GM21825 (cell line): Measurements from ENCODE around the gene SLC25A17.
A peak's percentile ranks its signal among the peaks of the same experiment; 100 is the strongest.
"Not testable (repeated sequence)": the region's sequence is repeated elsewhere in the genome, so short reads cannot be mapped to it uniquely, and the experiment has no call there.

Experiments
- ATAC-seq: cut with Tn5 transposase; IDR thresholded peaks from one replicate; pipeline ENCODE4 v1.9.1; 2021; ENCODE audit warnings: mild to moderate bottlenecking, moderate library complexity; ENCODE audit not compliant: unreplicated experiment

SLC25A17 gene

DNA sequence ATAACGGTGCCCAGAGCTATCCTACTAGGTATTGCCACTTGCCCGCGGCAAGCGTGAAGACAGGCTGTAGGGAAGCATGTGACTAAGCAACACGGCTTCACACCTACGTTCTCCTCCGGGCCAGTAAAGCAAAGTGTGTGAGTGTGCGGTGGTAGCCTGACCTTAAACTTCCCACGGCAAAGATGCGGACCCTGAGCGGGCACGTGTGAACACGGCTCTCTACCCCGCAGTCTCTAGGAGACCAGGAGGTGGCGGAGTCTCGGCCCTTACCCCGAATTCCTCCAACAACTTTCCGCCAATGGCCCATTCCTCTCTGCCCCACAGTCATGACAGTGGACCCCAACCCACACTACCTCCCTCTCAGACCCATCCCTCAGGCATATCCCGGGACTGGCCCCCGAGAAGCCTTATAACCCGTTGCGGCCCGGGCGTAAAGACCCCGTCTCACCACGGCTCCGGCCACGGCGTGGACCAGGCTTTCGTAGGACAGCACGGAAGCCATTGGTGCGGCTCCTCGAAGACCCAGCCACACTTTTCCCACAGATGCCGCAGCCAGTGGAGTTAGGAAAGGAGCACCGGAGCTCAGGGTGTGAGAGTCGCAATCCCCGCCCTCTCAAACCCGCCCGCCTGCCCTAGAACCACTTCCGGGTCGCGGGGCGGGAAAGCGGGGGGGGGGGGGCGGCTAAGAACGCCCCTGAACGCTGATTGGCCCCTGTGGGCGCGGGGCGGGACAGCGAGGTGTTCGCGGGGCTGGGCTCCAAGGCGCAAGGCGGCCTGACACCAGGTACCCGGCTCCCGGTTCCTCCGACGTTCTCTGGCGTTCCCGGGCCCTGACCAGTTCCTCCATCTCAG is at the start of gene SLC25A17:
SLC25A17 (minus strand) TSS at position 600 of the 852 bp plus-strand sequence; CDS start at position 502, 98 bp downstream.
- peak; percentile 78 for ATAC-seq

GRCh38 chr22:40868379-40868778 is 49.2 kb upstream of the SLC25A17 start:
- not testable (repeated sequence) for ATAC-seq

GRCh38 chr22:40867109-40867508 is 48.0 kb upstream of the SLC25A17 start:
- no peak for ATAC-seq

DNA sequence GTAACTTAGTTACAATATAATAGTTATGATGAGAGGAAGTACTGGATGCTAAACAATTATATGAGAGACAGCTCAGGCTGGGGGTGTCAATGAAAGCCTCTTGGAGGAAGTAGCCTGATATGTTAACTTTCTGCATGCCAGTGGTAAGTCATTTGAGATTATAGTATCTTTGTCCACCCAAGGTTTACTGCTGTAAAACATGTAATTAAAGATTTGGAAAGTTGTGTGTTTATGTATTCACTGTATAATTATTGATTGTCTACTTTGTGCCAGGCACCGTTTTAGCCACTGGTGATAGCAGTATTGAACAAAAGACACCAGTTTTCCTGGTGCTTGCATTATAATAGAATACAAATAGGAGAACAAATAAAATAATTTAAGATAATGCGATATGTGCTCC is 43.4 kb upstream of the SLC25A17 start:
- ATAC-seq, result no peak

- no peak for ATAC-seq
Observed at GRCh38 chr22:40862013-40862412, 42.9 kb upstream of the SLC25A17 start, which contains the start of gene DNAJB7. Gene DNAJB7, minus strand, starts transcription at chr22:40862113. Its CDS starts 119 bp downstream, at chr22:40861994.

- peak; percentile 15 for ATAC-seq
Observed at GRCh38 chr22:40857309-40857855, 38.2 kb upstream of the SLC25A17 start.

DNA sequence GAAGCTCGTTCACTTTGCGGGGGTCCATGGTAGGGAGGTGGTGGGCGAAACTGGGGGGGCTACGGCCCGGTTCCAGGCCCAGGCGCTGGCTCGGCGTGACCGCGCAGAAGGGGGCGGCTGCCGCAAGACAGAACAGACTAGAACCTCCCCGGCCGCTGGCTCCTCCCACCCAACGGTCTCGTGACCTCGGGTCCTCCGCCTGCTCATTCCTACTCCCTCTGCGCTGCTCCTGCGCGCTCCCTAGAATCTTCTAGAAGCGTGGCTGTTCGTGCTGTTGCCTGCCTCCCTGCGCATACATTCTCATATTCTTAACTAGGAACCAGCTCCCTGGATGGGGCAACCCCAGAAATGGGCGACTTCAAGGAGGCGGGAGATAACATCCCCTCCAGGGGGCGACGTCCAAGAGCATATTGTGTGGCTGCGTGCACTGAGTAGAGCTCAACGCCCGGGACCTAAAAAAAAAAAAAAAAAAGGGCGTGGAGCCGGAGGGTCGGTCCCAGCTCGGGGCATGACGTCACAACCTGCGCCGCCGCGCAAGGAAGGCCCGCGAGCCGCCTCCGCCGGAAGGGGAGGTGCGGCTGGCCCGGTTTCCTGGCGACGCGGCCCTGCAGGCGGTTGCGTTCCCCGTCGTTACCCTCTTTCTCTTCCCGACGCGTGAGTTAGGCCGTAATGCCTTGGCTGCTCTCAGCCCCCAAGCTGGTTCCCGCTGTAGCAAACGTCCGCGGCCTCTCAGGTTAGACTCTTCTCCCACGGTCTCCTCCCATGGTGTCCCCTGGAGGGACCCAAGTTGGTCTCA is 37.6 kb upstream of the SLC25A17 start, which contains the start of the genes ST13 and XPNPEP3:
ST13 (minus strand) TSS at position 127 of the 796 bp plus-strand sequence; CDS start at position 28, 99 bp downstream.
XPNPEP3 (plus strand) TSS at position 636 of the 796 bp plus-strand sequence; CDS start at position 670, 34 bp downstream.
- peak; percentile 77 for ATAC-seq

GRCh38 chr22:40855979-40856512 is 36.9 kb upstream of the SLC25A17 start:
- ATAC-seq, result peak; percentile 22

DNA sequence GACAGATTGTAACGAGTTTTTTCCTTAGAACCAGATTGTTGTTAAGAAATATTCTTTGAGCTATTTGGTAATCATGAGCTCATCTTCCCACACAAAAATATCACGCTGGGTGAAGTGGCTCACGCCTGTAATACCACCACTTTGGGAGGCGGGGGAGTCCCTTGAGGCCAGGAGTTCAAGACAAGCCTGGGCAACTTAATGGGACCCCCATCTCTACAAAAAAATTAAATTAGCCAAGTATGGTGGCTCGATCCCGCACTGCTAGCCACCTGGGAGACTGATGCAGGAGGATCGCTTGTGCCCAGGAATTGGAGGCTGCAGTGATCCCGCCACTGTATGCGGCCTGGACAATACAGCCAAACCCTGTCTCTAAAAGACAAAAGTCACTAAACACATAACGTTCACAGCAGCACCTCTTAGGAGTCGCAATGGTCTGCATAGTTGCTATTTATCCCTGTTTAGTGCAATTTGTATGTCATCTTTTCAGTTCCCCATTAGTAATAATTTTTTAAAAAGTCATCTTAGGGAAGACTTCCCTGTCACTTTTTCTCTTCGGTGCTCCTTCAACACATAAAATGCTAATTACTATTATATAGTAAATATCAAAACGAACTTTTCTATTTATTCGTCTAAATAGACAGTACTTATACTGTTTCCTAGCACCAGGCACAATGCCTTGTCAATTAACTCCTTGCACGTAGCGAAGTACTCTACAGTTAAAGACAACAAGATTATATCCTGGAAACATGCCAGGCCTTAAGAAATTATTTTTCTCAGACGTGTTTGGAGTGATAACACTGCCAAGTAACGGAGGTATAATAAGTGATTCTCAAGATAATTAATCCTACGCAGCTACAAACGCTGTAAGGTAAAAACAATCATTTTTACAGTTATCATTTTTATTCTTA is 36.2 kb upstream of the SLC25A17 start:
- no peak for ATAC-seq

- no peak for ATAC-seq
Observed at GRCh38 chr22:40853961-40854360, 34.8 kb upstream of the SLC25A17 start.

DNA sequence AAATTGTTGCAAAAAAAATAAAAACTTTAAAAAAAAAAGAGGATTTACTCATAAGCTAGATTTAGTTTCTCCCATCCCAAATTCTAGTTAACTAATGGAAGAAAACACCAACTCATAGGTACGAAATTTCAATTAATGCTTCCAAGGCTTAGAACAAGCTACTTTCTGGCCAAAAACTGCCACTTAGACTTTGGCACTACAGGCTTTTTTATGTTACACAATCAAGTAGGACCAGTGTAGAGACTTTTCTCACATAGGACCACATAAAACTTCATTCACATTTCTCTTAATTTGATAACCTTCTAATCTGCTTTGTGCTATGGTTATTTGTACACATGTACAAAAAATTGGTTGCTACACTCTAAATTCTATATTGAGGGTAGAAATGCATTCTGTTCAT is 34.2 kb upstream of the SLC25A17 start:
- no peak for ATAC-seq

DNA sequence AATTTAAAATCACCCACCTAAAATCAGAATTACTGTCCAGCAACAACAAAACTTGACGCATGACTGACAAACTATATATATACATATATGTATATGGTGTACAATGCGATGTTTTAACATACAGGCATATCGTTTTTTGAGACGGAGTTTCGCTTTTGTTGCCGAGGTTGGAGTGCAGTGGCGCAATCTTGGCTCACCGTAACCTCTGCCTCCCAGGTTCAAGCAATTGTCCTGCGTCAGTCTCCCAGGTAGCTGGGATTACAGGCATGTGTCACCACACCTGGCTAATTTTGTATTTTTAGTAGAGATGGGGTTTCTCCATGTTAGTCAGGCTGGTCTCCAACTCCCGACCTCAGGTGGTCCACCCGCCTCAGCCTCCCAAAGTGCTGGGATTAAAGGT is 26.7 kb upstream of the SLC25A17 start:
- not testable (repeated sequence) for ATAC-seq

DNA sequence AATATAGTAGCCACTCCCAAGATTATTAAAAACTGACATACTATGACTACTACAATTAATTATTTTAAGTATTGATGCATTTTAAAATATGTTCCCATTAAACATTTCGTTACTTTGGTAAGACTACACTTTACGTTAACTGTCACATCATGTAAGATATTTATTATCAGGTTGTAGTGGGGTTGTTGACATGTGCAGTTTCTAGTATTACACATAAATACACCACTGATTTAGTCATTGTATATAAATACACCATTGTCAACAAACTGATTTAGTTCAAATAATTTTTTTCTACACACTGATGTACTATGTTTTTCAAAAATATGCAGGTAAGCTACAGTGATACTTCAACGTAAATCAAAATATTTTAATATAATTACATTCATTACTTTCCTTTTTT is 25.8 kb upstream of the SLC25A17 start:
- no peak for ATAC-seq

DNA sequence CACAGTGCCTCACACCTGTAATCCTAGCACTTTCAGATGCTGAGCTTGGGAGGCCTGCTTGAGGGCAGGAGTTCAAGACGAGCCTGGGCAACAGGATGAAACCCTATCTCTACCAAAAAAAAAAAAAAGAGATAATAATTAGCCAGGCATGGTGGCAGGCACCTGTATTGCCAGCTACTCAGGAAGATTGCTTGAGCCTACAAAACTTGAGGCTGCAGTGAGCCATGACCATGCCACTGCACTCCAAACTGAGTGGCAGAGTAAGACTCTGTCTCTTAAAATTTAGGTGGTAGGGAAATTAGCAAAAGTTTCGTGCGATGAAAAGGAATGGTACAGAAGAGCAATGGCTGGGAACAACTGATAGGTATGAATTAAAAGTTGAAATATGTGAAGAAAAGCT is 19.3 kb upstream of the SLC25A17 start:
- no peak for ATAC-seq

GRCh38 chr22:40834619-40835018 is 15.5 kb upstream of the SLC25A17 start:
- ATAC-seq, result no peak

GRCh38 chr22:40829131-40829530 is 10.0 kb upstream of the SLC25A17 start:
- no peak for ATAC-seq

DNA sequence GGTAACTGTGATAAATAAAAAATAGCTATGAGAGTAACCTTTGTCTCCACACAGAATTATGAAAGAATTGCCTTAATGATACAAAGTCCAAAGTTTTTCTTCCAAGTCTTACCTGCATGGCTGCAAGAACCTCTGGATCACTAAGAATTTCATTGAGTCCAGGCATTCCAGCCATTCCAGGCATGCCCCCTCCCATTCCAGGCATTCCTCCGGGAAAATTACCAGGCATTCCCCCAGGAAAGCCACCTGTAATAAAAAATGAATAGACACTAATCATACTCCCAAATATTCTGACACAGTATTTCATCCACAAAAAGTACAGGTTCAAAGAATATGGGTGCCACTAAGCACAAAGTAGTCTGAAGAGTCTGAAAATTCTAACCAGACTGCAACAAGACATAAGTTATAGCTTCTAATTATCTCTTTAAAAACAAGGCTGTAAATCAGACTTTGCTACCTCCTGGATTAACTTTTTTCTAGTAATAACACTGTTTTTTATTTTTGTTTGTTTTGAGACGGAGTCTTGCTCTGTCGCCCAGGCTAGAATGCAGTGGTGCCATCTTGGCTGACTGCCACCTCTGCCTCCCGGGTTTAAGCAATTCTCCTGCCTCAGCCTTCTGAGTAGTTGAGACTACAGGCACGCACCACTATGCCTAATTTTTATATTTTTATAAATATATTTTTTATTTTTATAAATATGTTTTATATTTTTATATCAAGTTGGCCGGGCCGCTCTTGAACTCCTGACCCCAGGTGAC is 8.0 kb upstream of the SLC25A17 start:
- ATAC-seq, result no peak

DNA sequence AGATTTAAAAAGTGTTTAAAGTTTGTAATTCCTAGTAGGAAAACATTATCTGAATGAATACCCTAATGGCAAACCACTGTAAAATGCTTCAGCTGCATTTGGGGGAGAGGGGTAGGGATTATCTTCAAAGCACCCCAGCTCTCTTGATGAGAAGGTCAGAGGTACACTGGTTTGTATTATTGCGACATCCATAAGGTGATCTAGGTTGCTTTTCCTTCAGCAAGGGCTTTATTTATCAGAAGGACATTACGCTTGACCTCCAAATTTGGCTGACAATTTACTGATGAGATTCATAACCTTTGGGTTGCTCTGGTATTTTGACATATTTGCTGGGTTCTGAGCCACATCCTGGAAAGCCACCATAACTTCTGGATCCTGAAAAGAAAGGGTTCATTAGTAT is 7.1 kb upstream of the SLC25A17 start:
- ATAC-seq, result not testable (repeated sequence)

GRCh38 chr22:40823426-40823825 is 4.3 kb upstream of the SLC25A17 start:
- ATAC-seq, result no peak
